Common myeloid progenitor, CD34-positive (primary cell): ENCODE data around the gene MYO15A.

Experiments
- CTCF ChIA-PET: fragments of 350-600 bp; sonication (Branson Sonifier 250); formaldehyde crosslinking; loops from one replicate; lab custom pipeline; 2021; ENCODE audit warnings: antibody characterized with exemption; lab: Charles Lee
- POLR2A ChIA-PET: fragments of 350-600 bp; sonication (Branson Sonifier 250); formaldehyde crosslinking; loops from one replicate; lab custom pipeline; 2021; ENCODE audit warnings: antibody characterized with exemption; lab: Charles Lee
- DNase-seq, 3 donors: peaks; one replicate each; pipeline versions ENCODE4 v3.0.0 to v3.0.0-alpha.2; 2013
- H3K27ac ChIP-seq, 2 experiments: 1 replicate in 1 of 2; 2 replicates in 1 of 2; pipeline ENCODE4 v1.7.0; 2013; ENCODE audit warnings: inconsistent platforms in 2 of 2, low read length in 2 of 2, mild to moderate bottlenecking in 2 of 2, low read depth in 1 of 2, moderate library complexity in 1 of 2; ENCODE audit not compliant: severe bottlenecking in 2 of 2, insufficient read depth in 1 of 2, poor library complexity in 1 of 2
- H3K27me3 ChIP-seq, 5 experiments: replicated peaks in 2 of 5; 1 replicate in 3 of 5; 2 replicates in 2 of 5; pipeline versions ENCODE4 v1.6.1 to v1.7.0; 2013; ENCODE audit warnings: low read length in 4 of 5, mild to moderate bottlenecking in 2 of 5, moderate library complexity in 2 of 5, inconsistent platforms in 1 of 5; ENCODE audit not compliant: insufficient read depth in 5 of 5, control insufficient read depth in 4 of 5
- H3K36me3 ChIP-seq, 4 experiments: 1 replicate in 2 of 4; 2 replicates in 2 of 4; pipeline versions ENCODE4 v1.6.1 to v1.7.0; 2013; ENCODE audit warnings: low read length in 3 of 4, control low read depth in 1 of 4, mild to moderate bottlenecking in 1 of 4; ENCODE audit not compliant: control insufficient read depth in 4 of 4, insufficient read depth in 4 of 4
- H3K4me1 ChIP-seq, 4 experiments: 1 replicate in 3 of 4; 2 replicates in 1 of 4; pipeline versions ENCODE4 v1.6.1 to v1.7.1; 2013; ENCODE audit warnings: low read length in 3 of 4, mild to moderate bottlenecking in 3 of 4, control low read depth in 1 of 4, inconsistent platforms in 1 of 4, moderate library complexity in 1 of 4; ENCODE audit not compliant: control insufficient read depth in 4 of 4, insufficient read depth in 4 of 4; ENCODE audit errors: control extremely low read depth in 1 of 4
- H3K4me3 ChIP-seq, 7 experiments: 1 replicate in 4 of 7; 2 replicates in 3 of 7; pipeline versions ENCODE4 v1.5.1 to v1.7.0; 2013; ENCODE audit warnings: mild to moderate bottlenecking in 7 of 7, low read length in 6 of 7, moderate library complexity in 6 of 7, inconsistent platforms in 2 of 7, low read depth in 2 of 7, control low read depth in 1 of 7; ENCODE audit not compliant: insufficient read depth in 4 of 7, control insufficient read depth in 1 of 7; ENCODE audit errors: extremely low read depth in 1 of 7
- H3K9me3 ChIP-seq, 5 experiments: 1 replicate in 4 of 5; 2 replicates in 1 of 5; pipeline versions ENCODE4 v1.6.1 to v1.7.1; 2013; ENCODE audit warnings: low read length in 4 of 5, mild to moderate bottlenecking in 2 of 5, inconsistent platforms in 1 of 5, low read depth in 1 of 5, moderate library complexity in 1 of 5; ENCODE audit not compliant: control insufficient read depth in 4 of 5, insufficient read depth in 2 of 5; ENCODE audit errors: control extremely low read depth in 1 of 5
- WGBS: methylation state at CpG from one replicate; pipeline ENCODE4 v1.1.5; 2013; ENCODE audit not compliant: insufficient coverage; 5-methylcytosine and 5-hydroxymethylcytosine counted together

MYO15A gene

DNA sequence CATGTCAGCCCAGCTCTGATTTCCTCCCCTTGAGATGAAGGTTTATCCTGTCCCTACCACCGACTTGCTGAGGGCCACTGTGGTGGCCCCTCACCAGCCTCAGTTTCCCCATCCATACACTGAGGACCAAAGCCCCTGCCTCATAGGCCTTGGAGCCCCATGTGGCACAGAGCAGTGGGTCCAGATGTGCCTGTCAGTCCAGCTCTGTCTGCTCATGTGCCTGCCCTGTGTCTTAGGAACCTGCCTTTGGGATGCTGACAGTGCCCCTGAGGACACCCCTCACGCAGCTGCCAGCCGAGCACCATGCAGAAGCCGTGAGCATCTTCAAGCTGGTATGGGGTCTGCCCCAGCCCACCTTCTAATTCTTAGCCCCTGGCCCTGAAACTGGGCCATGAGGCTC, 35.7 kb downstream of the MYO15A start:
- Histone ChIP-seq H3K4me3 (no peak overlapping the region), H3K4me1 (no peaks in the 10 kb centered on the region), H3K36me3 (no peaks in the 10 kb centered on the region), H3K9me3 (no peaks in the 10 kb centered on the region), H3K27me3 (no peaks in the 10 kb centered on the region), H3K27ac (no peak overlapping the region)
- DNase-seq = no peak
- POLR2A ChIA-PET = no interaction called here
- WGBS = 96% methylated on average over 4 of the region's 4 CpGs
- CTCF ChIA-PET = interaction anchor here (1.1 to 3.0 kb wide), 4 partner anchors 9 to 80 kb away, joined by 3 to 14 read pairs (median 4); no protein-coding TSS in a partner anchor

DNA sequence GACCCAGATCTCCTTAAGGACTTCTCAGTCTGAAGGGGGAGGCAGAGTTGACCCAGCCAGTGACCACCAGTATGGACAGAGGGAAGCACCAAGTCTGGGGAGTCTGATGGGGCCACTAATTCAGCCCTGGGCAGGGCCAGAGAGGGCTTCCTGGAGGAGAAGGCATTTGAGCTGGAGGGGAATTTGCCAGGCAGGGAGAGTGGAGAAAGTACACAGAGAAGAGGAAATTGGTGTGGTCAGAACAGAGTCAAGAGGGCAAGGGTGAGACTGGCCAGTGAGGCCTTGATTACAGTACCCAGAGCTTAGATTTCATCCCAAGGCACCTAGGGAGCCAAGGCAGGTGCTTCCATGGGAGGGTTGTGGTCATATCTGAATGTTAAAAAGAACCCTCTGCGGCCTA, 36.3 kb downstream of the MYO15A start:
- no peaks in the 10 kb centered on the region for H3K27me3 ChIP-seq
- no peaks in the 10 kb centered on the region for H3K36me3 ChIP-seq
- DNase-seq = no peak
- H3K4me3 ChIP-seq = no peak overlapping the region
- no peak overlapping the region for H3K27ac ChIP-seq
- CTCF ChIA-PET = interaction anchor here (1.1 to 1.4 kb wide), 2 partner anchors 8 to 80 kb away, joined by 3 to 5 read pairs; no protein-coding TSS in a partner anchor
- H3K9me3 ChIP-seq = no peaks in the 10 kb centered on the region
- POLR2A ChIA-PET = no interaction called here
- no peaks in the 10 kb centered on the region for H3K4me1 ChIP-seq
- WGBS = 100% methylated on average over 1 of the region's 1 CpG

DNA sequence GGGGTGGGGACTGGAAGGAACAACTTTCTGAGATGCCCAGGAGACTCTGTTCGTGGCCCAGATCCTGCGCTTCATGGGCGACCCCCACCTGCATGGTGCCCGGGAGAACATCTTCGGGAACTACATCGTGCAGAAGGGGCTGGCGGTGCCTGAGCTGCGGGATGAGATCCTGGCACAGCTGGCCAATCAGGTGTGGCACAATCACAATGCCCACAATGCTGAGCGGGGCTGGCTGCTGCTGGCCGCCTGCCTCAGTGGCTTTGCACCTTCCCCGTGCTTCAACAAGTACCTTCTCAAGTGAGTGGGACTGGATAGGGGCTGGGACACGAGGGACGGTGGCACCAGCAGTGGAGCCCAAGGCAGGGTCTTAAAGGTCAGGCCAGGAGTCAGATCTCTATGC, 37.3 kb downstream of the MYO15A start:
- Histone ChIP-seq H3K9me3 (no peaks in the 10 kb centered on the region), H3K36me3 (no peaks in the 10 kb centered on the region), H3K4me3 (no peak overlapping the region), H3K27ac (no peak overlapping the region), H3K4me1 (no peaks in the 10 kb centered on the region), H3K27me3 (no peaks in the 10 kb centered on the region)
- 98% methylated on average over 13 of the region's 13 CpGs for WGBS
- DNase-seq = no peak
- ChIA-PET POLR2A (no interaction called here), CTCF (no interaction called here)

DNA sequence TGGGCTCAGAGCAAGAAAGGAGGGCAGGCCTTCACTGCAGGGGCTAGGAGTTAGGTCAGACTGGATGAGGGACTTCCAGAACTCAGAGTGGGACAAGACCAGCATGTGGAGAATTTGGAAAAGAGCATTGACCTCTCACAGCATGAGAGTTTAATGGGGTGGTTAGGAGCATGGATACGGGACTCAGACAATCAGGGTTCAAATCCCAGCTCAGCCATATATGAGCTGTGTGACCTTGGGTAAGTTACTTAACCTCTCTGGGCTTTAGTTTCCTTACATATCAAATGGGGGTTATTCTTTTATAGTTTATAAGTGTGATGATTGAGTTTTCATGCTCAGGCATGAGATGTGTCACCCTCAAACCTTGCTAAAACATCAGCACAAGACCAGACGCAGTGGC, 37.7 kb downstream of the MYO15A start:
- no peaks in the 10 kb centered on the region for H3K9me3 ChIP-seq
- no peak overlapping the region for H3K4me3 ChIP-seq
- no peaks in the 10 kb centered on the region for H3K4me1 ChIP-seq
- H3K27me3 ChIP-seq = no peaks in the 10 kb centered on the region
- POLR2A ChIA-PET = no interaction called here
- WGBS = 100% methylated on average over 2 of the region's 2 CpGs
- no peak for DNase-seq
- CTCF ChIA-PET = no interaction called here
- no peaks in the 10 kb centered on the region for H3K36me3 ChIP-seq
- H3K27ac ChIP-seq = no peak overlapping the region

DNA sequence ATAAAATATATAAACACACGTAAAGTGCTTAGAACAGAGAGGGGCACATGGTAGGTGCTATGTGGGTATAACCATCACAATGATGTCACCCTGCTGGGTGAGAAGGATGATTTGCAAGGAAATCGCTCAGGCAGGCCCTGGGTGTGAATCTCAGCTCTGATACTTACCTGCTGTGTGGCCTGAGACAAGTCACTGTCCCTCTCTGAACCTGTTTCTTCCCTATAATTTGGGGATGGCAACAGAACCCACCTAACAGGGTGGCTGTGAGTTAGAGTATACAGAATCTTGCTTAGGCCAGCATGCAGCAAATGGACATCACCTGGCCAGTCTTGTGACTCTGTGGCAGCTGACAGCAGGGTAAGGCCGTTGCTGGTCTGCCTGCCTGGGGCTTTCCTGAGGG, 38.4 kb downstream of the MYO15A start:
- no peak for DNase-seq
- Histone ChIP-seq H3K4me3 (no peak overlapping the region), H3K27ac (no peak overlapping the region), H3K9me3 (no peaks in the 10 kb centered on the region), H3K27me3 (no peaks in the 10 kb centered on the region), H3K36me3 (no peaks in the 10 kb centered on the region), H3K4me1 (no peaks in the 10 kb centered on the region)
- POLR2A ChIA-PET = no interaction called here
- WGBS = 95% methylated on average over 2 of the region's 3 CpGs
- CTCF ChIA-PET = interaction anchor here (1.4 kb wide), 1 partner anchor 8 kb away, joined by 3 read pairs; no protein-coding TSS in a partner anchor

DNA sequence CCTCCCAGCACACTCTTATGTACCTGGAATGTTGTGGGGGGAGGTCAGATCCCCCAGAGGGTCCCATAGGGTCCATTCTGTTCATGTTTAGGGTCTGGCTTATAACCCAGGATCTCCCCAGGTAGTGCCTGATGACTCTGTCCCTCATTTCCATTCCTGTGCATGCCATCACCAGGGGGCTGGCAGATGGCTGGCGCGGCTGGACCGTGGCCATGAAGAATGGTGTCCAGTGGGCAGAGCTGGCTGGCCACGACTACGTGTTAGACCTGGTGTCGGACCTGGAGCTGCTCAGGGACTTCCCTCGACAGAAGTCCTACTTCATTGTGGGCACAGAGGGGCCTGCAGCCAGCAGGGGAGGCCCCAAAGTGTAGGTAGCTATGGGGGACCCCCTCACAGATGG, 40.0 kb downstream of the MYO15A start:
- no peak for DNase-seq
- Histone ChIP-seq H3K27ac (no peak overlapping the region), H3K9me3 (no peaks in the 10 kb centered on the region), H3K4me1 (peaks cover 0 to 5% (median 3%) of the 10 kb centered on the region in 4 experiments), H3K4me3 (no peak overlapping the region), H3K36me3 (no peaks in the 10 kb centered on the region), H3K27me3 (no peaks in the 10 kb centered on the region)
- ChIA-PET CTCF (interaction anchor here (1.1 to 1.2 kb wide), 2 partner anchors 12 kb away, joined by 4 to 5 read pairs; no protein-coding TSS in a partner anchor), POLR2A (no interaction called here)
- WGBS = 100% methylated on average over 7 of the region's 7 CpGs

DNA sequence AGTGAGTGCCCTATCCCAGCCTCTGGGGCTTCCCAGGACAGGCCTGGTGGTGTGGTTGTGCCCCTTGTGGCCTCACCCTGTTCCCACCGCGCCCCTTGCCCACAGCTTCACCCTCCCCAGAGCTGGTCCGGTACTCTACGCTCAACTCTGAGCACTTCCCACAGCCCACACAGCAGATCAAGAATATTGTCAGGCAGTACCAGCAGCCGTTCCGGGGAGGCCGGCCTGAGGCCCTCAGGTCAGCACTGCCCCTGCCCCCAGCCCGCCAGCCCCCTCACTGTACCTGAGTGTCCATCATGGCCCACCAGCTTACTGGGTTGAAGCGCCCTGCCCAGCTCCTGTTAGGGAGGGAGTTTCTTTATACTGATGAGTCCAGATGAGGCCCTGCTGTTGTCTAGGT, 42.7 kb downstream of the MYO15A start:
- no peaks in the 10 kb centered on the region for H3K9me3 ChIP-seq
- H3K4me1 ChIP-seq = peaks cover 0 to 12% (median 8%) of the 10 kb centered on the region in 4 experiments
- H3K36me3 ChIP-seq = no peaks in the 10 kb centered on the region
- no peak overlapping the region for H3K4me3 ChIP-seq
- H3K27me3 ChIP-seq = no peaks in the 10 kb centered on the region
- ChIA-PET CTCF (interaction anchor here (1.0 to 4.2 kb wide), 3 partner anchors 9 to 52 kb away, joined by 3 to 28 read pairs (median 3); no protein-coding TSS in a partner anchor), POLR2A (interaction anchor here (0.5 kb wide), 1 partner anchor 19 kb away, joined by 3 read pairs; no protein-coding TSS in a partner anchor)
- WGBS = 96% methylated on average over 4 of the region's 9 CpGs
- H3K27ac ChIP-seq = no peak overlapping the region
- no peak for DNase-seq
